CD4-positive, alpha-beta T cell treated with Interleukin-10 for 1 hour (primary cell): ENCODE data around the gene CIAPIN1.
A peak's percentile ranks its signal among the peaks of the same experiment; 100 is the strongest.
"Not testable (repeated sequence)": the region's sequence is repeated elsewhere in the genome, so short reads cannot be mapped to it uniquely, and the experiment has no call there.

ENCODE experiments used
- DNase-seq: peaks from one replicate; pipeline ENCODE4 v3.0.0-alpha.2; 2020

The CIAPIN1 gene

DNA sequence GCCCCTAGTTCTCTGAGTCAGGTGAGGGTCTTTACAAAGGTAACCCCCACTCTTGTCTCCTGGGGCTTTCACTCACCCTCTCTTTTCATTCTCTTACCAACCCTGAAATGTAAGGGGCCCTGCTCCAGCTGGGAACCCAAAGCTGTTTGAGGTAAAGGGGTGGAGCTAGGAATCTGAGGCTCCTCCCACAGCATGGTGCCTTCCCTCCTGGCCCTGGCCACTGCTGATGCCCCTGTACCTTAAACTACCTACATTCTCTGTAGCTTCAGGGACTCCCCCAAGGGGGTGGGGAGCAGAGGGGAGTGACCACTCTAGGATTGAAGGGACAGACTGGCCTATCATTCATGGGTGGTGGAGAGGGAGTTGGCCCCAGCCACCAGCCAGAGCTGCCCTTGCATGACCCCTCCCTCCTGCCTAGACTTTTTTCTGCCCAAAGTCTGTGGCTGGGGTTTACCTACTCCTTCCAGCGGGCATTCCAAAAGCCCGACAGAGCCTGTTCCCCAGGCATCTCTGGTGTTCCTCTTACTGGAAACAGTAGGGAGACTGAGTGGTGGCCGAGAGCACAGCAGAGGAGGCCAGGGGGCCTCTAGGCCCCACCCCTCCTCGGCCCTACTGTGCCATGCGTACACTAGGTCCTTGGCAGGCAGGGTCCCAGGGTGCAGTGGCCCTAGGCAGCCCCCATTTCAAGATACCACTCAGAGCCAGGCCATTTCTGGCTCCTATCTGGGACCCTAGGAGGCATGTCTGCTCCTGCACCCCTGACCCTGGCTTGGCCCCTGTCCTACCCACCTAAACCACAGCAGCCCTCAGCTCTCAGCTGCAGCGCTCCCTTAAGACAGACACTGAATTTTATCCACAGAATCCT lies 29.6 kb upstream of the CIAPIN1 start:
- DNase-seq, result no peak

DNA sequence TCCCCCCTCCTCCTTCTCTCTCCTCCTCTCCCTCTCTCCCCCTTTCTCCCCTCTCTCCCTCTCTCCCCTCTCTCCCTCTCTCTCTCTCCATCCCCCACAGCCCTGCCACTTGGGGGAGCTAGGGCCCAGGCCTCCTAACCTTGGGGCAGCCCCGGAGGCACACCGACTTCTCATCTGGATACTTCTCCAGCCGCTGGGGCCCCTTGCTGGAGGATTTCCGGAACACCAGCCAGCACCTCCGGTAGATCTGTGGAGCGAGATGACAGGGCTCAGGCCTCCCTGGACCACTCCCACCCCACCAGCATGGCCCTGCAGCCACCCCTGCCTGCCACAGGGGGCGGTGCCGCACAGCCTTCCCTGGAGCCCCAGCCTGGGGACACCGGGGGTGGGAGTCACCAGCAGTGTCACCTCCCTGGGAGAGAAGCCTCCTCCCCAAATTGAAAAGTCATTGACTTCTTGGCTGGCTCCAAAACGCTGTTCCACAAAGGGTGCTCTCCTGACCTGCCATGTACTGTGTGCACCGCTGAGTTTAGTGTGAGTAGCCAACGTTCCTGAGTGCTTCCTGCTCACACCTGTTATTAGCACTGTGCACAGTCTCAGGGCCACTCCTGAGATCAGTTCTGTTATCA lies 28.6 kb upstream of the CIAPIN1 start:
- peak; percentile 81 for DNase-seq

DNA sequence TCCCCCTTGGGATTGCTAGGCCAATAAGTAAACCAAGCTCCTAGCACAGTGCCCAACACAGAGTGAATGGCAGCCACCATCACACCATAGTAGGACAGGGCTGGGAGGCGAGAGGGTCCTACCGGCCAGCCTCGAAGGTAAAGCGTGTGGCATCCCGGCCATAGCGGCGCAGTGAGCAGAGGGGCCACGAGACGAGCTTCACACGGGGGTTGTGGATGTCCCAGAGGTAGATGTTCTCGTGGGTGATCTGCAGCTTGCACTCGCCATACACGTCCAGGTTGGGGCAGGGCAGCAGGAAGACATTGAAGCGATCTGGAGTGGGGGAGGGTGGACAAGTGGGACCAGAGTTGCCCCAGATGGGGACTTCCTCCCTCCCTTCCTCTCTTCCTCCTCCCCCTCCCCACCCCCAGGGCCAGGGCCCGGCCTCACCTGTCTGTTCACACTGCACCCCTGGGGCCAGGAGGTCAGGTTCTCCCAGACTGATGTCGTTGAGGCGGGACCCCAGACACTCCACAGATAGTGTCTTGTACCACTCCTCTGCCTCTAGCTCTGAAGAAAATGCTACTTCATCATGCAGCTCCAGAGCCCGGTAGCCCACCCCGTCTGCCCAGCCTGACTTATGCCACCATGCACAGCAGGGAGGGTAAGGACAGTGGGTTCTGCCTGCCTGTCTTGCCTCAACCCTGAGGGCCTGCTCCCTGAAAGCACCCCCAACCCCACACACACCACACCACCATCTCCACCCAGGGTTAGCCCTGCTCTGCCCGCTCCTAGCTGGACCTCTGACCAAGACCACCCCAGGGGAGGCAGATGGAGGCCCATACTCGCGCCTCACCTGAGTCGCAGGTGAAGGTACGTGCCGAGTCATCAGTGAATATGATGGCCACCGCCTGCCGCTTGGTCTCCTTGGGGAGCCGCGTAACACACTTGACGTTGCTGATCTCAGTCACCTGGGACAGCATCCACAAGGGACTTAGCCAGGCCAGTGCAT lies 27.8 kb upstream of the CIAPIN1 start:
- no peak for DNase-seq

DNA sequence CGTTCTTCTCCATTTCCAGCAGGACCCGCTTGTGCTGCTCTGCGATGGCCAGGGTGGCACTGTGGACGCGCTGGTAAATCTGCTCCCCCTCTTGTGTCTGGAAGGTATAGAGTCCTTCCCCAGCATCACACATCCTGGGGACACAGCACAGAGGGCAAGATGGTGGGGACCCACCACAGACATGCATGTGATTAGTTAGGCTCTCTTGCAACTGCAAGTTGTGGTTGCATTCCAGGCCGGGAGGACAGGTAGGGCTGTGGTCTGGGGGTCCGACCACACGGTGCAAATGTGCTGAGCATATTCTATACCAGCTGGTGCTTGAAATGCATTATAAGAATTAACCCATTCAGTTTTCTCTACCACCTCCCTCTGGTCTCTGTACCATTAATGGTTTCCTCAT lies 26.7 kb upstream of the CIAPIN1 start:
- no peak for DNase-seq

DNA sequence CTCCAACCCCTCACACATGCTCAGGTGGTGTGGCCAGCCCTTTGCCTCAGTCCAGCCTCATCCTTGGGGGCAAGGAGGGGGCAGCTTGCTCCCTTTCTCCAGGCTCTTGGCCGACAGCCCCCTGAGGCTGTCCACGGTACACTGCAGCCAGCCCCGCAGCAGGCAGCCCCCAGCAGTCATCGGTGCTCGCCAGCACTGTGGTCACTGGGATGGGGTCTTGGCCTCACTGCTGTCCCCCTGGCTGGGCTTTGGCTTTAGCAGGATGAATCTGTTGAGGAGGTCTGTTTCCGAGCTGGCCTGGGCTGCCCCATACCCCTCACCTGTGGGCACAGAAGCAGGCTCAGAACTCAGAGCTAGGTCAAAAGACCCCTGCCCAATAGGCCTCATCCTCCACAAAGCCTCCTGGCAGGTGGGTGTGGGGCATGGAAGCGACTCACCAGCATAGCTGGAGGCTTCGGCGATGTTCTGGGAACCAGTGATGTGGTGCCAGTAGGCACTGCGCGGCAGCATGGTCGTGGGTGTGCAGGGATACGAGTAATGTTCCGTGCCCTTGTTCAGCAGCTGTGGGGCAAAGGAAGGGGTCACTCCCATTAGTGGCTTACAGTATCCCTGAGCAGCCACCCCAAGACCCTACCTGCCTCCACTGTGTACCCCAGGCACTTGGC lies 26.1 kb upstream of the CIAPIN1 start:
- DNase-seq, result no peak

GRCh38 chr16:57472665-57473060 lies 25.5 kb upstream of the CIAPIN1 start:
- no peak for DNase-seq

DNA sequence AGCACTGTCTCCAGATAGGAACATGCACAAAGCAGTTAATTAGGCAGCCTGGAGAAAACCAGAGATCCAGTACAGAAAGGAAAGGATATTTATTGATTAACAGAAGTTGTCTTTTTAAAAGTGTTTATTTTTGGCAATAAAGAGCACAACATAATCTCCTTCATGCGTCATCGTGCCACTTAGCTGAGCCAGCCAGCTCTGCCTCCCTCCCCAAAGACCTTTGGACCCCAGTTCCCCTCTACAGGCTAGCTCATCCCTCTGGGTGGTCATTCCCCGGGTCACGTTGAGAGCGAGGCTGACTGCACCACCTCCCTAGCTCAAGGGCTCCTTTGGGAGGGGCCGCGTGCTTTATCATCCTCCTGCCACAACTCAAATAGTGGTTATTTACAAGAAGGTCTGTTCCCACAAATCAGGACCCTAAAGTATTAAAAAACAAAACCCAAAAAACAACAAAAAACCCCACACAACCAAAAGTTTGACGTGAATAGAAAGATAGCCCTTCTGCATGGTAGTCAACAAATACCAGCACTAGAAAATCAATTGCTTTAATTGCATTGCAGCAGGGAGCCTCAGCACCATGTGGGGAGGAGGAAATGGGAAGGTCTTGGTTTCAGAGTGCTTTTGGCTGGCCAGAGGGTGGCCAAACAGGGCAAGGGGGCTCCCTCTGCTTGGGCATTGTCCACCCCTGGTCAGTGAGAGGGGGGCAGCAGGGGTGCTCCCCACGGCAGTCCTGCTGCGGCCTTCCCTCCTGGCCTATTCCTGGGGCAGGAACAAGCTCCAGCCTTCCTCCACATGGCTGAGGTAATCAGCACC lies 24.9 kb upstream of the CIAPIN1 start:
- DNase-seq, result no peak

GRCh38 chr16:57471209-57471608 lies 24.0 kb upstream of the CIAPIN1 start:
- DNase-seq, result no peak

- DNase-seq, result no peak
Observed at GRCh38 chr16:57470711-57471110, 23.5 kb upstream of the CIAPIN1 start.

DNA sequence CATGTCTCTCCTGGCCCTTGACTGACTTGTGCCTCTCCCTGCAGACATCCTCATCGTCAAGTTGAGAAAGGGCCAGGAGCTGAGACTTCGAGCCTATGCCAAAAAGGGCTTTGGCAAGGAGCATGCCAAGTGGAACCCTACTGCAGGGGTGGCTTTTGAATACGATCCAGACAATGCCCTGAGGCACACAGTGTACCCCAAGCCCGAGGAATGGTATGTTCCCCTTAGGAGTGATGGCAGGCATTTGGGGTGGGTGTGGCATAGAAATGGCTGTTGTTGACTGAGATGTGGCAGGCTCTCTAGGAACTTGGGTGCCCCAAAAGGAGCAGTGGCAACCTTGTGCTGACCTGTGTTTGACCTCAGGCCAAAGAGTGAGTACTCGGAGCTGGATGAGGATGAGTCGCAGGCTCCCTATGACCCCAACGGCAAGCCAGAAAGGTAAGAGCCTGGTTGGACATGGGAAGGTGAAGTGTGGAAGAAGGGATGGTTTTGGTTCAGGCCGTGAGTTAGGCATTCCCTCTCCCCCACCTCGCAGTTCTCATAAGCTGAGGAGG lies 22.8 kb upstream of the CIAPIN1 start:
- DNase-seq, result no peak

DNA sequence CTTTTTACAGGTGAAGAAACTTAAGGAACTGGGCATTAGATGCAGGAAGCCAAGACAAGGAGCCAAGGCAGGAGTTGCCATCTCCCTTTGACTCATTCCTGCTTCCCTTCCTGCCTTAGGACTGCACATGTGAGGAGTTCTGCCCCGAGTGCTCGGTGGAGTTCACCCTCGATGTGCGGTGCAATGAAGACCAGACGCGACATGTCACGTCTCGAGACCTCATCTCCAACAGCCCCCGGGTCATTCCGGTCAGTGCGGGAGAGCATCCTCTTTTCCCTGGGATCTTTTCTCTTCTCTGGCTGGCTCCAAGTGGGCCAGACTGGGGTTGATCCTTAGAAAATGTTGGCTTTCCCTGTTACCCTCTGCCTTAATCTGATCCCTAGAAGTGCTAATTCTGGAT lies 21.9 kb upstream of the CIAPIN1 start:
- DNase-seq, result no peak

- DNase-seq, result no peak
Observed at GRCh38 chr16:57468346-57468745, 21.2 kb upstream of the CIAPIN1 start.

- DNase-seq, result no peak
Observed at GRCh38 chr16:57464523-57464922, 17.3 kb upstream of the CIAPIN1 start.

DNA sequence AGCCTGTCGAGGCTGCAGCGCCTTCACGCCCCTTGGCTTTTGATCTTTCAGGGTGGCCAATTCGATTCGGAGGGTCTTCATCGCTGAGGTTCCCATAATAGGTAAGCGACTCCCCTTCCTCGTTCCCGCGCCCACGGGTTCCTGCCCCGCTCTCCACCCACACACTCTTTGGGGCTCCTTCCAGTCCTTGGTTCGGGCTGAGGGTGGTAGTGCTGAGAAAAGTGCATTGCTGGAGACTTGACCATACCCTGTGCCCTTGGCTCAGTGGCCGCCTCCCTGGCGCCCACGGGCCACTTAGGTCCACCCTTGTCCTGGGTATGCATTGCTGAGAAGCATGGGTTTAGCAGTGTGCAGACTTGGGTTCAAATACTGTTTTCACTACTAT lies 15.8 kb upstream of the CIAPIN1 start:
- DNase-seq, result no peak

- peak; percentile 94 for DNase-seq
Observed at GRCh38 chr16:57462209-57462977, 15.2 kb upstream of the CIAPIN1 start, which contains the start of gene POLR2C. POLR2C (plus strand) TSS chr16:57462679; CDS start chr16:57462725, 46 bp downstream.

GRCh38 chr16:57452021-57452420 lies 4.8 kb upstream of the CIAPIN1 start:
- no peak for DNase-seq

GRCh38 chr16:57446531-57447185 lies 527 bp downstream of the CIAPIN1 start:
- peak; percentile 40 for DNase-seq

- DNase-seq, result no peak
Observed at GRCh38 chr16:57445510-57445909, 1.7 kb downstream of the CIAPIN1 start.

- no peak for DNase-seq
Observed at GRCh38 chr16:57444711-57445110, 2.5 kb downstream of the CIAPIN1 start.

- not testable (repeated sequence) for DNase-seq
Observed at GRCh38 chr16:57440551-57440950, 6.6 kb downstream of the CIAPIN1 start.
